ENCODE measurements around the gene CCDC3. TPM values are rescaled to one million over a fixed set of nuclear protein-coding genes. Genes with fewer than 3 reads are reported as not detected.

The CCDC3 gene
- polyA plus RNA-seq, 1 donor from 2014 or later: 3.8 TPM

DNA sequence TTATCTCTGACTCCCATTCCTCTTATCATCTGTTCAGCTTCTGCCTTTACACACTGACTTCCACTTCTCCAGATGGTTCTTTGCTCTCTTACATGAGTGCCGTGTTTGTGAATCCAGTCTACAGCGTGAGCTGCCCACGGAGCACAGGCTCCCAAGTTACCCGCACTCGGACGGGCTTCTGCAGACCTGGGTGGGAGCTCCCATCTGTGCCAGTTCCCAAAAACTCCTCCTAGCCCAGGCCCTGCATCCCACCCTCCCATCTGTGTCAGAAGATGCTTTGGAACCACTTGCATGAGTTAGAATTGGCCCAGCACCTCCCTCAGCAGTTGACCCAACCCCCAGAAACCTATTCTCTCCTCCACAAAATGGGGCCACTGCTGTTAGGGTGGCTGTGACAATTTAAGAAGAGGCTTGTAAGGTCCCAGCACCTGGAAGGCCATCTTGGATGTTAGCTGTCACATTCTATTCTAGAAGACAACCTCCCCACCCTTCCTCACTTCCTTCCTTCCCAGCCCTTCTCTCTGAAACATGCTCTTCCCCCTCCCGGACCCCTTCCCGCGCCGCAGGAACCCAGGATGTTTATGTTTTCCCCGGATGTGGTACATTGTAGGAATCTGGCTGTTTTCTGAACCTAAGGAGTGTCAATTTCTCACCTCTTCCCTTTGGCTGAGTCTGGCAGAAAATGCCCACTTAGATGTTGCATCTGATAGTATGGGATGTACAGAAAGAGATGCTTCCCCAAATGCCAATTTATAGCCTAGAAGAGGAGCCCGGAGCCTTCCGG, 79.2 kb downstream of the CCDC3 start:
- H3K9me2 ChIP-seq (ENCODE audit: insufficient read depth, low read length): no peaks in the 10 kb centered on the region

DNA sequence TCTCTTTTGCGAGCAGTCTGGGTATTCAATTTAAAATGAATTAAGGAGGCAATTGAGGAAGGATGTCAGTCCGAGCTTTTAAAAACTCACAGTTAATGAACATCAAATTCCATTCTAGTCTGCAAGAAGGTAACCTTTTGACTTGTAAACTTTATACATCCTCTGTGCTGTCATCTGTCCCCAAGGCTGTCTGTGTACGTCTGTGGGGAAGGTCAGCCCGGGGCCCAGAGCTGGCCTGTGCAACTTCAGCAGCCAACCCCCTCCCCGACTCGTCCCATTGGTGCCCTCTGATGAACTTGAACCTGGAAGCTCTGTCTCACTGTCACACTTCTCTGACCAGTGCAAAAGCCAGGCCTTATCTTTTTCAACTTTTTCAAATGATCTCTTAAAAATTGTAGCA, 80.3 kb downstream of the CCDC3 start:
- H3K27me3 ChIP-seq (ENCODE audit: insufficient read depth, low read depth, low read length): no peaks in the 10 kb centered on the region
- no peaks in the 10 kb centered on the region for H3K36me3 ChIP-seq (ENCODE audit: insufficient read depth, low read length)
- H3K9me3 ChIP-seq (ENCODE audit: low read length): no peaks in the 10 kb centered on the region
- no peak overlapping the region for H3K9ac ChIP-seq (ENCODE audit: low read length)
- H3K4me2 ChIP-seq (ENCODE audit: low read length): no peak overlapping the region
- TF ChIP-seq POLR2AphosphoS5 (IDR thresholded peaks at IDR 0.05) (no peak), SMC3 (conservative IDR thresholded peaks at IDR 0.05; ENCODE audit: poor library complexity) (no peak), RAD21 (conservative IDR thresholded peaks at IDR 0.05) (no peak), MXI1 (conservative IDR thresholded peaks at IDR 0.05; ENCODE audit: poor library complexity, severe bottlenecking) (no peak), EP300 (conservative IDR thresholded peaks at IDR 0.05; ENCODE audit: poor library complexity, severe bottlenecking) (no peak)
- TF ChIP-seq, protein P1, sequence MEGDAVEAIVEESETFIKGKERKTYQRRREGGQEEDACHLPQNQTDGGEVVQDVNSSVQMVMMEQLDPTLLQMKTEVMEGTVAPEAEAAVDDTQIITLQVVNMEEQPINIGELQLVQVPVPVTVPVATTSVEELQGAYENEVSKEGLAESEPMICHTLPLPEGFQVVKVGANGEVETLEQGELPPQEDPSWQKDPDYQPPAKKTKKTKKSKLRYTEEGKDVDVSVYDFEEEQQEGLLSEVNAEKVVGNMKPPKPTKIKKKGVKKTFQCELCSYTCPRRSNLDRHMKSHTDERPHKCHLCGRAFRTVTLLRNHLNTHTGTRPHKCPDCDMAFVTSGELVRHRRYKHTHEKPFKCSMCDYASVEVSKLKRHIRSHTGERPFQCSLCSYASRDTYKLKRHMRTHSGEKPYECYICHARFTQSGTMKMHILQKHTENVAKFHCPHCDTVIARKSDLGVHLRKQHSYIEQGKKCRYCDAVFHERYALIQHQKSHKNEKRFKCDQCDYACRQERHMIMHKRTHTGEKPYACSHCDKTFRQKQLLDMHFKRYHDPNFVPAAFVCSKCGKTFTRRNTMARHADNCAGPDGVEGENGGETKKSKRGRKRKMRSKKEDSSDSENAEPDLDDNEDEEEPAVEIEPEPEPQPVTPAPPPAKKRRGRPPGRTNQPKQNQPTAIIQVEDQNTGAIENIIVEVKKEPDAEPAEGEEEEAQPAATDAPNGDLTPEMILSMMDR (IDR thresholded peaks at IDR 0.05; ENCODE audit: poor library complexity, severe bottlenecking): no peak
- TF ChIP-seq, protein P2, sequence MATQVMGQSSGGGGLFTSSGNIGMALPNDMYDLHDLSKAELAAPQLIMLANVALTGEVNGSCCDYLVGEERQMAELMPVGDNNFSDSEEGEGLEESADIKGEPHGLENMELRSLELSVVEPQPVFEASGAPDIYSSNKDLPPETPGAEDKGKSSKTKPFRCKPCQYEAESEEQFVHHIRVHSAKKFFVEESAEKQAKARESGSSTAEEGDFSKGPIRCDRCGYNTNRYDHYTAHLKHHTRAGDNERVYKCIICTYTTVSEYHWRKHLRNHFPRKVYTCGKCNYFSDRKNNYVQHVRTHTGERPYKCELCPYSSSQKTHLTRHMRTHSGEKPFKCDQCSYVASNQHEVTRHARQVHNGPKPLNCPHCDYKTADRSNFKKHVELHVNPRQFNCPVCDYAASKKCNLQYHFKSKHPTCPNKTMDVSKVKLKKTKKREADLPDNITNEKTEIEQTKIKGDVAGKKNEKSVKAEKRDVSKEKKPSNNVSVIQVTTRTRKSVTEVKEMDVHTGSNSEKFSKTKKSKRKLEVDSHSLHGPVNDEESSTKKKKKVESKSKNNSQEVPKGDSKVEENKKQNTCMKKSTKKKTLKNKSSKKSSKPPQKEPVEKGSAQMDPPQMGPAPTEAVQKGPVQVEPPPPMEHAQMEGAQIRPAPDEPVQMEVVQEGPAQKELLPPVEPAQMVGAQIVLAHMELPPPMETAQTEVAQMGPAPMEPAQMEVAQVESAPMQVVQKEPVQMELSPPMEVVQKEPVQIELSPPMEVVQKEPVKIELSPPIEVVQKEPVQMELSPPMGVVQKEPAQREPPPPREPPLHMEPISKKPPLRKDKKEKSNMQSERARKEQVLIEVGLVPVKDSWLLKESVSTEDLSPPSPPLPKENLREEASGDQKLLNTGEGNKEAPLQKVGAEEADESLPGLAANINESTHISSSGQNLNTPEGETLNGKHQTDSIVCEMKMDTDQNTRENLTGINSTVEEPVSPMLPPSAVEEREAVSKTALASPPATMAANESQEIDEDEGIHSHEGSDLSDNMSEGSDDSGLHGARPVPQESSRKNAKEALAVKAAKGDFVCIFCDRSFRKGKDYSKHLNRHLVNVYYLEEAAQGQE (IDR thresholded peaks at IDR 0.05; ENCODE audit: borderline replicate concordance): no peak
- H4K20me1 ChIP-seq (ENCODE audit: insufficient read depth): no peaks in the 10 kb centered on the region
- H3K27ac ChIP-seq (ENCODE audit: low read length): no peak overlapping the region
- H3K4me3 ChIP-seq (ENCODE audit: low read length): no peak overlapping the region
- H3K9me2 ChIP-seq (ENCODE audit: insufficient read depth, low read length): no peaks in the 10 kb centered on the region
- H3K79me2 ChIP-seq (replicated peaks; ENCODE audit: insufficient read depth, low read length): no peaks in the 10 kb centered on the region
- no peak overlapping the region for H2AFZ ChIP-seq (ENCODE audit: low read depth, low read length)
- no peaks in the 10 kb centered on the region for H3F3A ChIP-seq (ENCODE audit: insufficient read depth, low read length, poor library complexity, severe bottlenecking)

More for the DNA sequence above, 79.2 kb downstream of the CCDC3 start:
- Histone ChIP-seq H3K79me2 (replicated peaks; ENCODE audit: insufficient read depth, low read length) (no peaks in the 10 kb centered on the region), H4K20me1 (ENCODE audit: insufficient read depth) (no peaks in the 10 kb centered on the region), H3K27me3 (ENCODE audit: insufficient read depth, low read depth, low read length) (no peaks in the 10 kb centered on the region), H3K4me2 (ENCODE audit: low read length) (no peak overlapping the region), H3K4me3 (ENCODE audit: low read length) (no peak overlapping the region), H3F3A (ENCODE audit: insufficient read depth, low read length, poor library complexity, severe bottlenecking) (no peaks in the 10 kb centered on the region), H2AFZ (ENCODE audit: low read depth, low read length) (no peak overlapping the region), H3K9me3 (ENCODE audit: low read length) (no peaks in the 10 kb centered on the region), H3K9ac (ENCODE audit: low read length) (no peak overlapping the region), H3K27ac (ENCODE audit: low read length) (no peak overlapping the region), H3K36me3 (ENCODE audit: insufficient read depth, low read length) (no peaks in the 10 kb centered on the region)
- TF ChIP-seq EP300 (conservative IDR thresholded peaks at IDR 0.05; ENCODE audit: poor library complexity, severe bottlenecking) (no peak), EZH2 (IDR thresholded peaks at IDR 0.05; ENCODE audit: borderline replicate concordance, insufficient read depth, low read length, poor library complexity, severe bottlenecking) (no peak), MXI1 (conservative IDR thresholded peaks at IDR 0.05; ENCODE audit: poor library complexity, severe bottlenecking) (no peak), POLR2AphosphoS5 (IDR thresholded peaks at IDR 0.05) (no peak), TAF1 (IDR thresholded peaks at IDR 0.05; ENCODE audit: low read depth) (no peak), SMC3 (conservative IDR thresholded peaks at IDR 0.05; ENCODE audit: poor library complexity) (no peak), RAD21 (conservative IDR thresholded peaks at IDR 0.05) (no peak)
- TF ChIP-seq, protein P1 (IDR thresholded peaks at IDR 0.05; ENCODE audit: poor library complexity, severe bottlenecking): no peak
- TF ChIP-seq, protein P2 (IDR thresholded peaks at IDR 0.05; ENCODE audit: borderline replicate concordance): no peak

All from neural cell (in vitro differentiated cells).